Measurements from ENCODE around the gene KRTAP27-1.

DNA sequence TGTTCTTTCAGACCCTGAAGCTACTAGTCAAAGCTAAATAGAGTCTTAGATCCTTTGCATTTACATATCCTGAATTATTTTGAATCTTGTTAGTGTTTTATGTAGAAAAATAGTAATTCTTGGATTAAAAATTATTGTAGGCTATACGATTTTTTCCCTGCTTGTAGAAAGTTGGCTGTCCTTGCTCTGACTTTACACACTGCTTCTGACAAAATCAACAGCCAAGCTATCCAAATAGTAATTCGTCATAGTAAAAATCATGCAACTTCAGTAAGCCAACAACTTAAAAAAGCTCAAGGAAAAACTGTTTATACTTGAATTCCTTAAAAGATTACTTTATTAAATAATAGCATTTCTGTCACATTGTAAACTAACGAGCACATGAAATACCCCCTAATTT, 18.4 kb upstream of the KRTAP27-1 start:
- TF ChIP-seq, protein P1, sequence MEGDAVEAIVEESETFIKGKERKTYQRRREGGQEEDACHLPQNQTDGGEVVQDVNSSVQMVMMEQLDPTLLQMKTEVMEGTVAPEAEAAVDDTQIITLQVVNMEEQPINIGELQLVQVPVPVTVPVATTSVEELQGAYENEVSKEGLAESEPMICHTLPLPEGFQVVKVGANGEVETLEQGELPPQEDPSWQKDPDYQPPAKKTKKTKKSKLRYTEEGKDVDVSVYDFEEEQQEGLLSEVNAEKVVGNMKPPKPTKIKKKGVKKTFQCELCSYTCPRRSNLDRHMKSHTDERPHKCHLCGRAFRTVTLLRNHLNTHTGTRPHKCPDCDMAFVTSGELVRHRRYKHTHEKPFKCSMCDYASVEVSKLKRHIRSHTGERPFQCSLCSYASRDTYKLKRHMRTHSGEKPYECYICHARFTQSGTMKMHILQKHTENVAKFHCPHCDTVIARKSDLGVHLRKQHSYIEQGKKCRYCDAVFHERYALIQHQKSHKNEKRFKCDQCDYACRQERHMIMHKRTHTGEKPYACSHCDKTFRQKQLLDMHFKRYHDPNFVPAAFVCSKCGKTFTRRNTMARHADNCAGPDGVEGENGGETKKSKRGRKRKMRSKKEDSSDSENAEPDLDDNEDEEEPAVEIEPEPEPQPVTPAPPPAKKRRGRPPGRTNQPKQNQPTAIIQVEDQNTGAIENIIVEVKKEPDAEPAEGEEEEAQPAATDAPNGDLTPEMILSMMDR (IDR thresholded peaks at IDR 0.05), result no peak
- no peak for TF ChIP-seq POLR2A (IDR thresholded peaks at IDR 0.05; ENCODE audit: low read depth)
